Coronary artery (tissue), 2 donors: ENCODE measurements around the gene GSAP.
"Not testable (repeated sequence)": the region's sequence is repeated elsewhere in the genome, so short reads cannot be mapped to it uniquely, and the experiment has no call there.

Experiments used
- DNase-seq: peaks from one replicate; pipeline ENCODE4 v3.0.0-alpha.2; 2017; ENCODE audit warnings: low spot score
- H3K27ac ChIP-seq, 2 donors: fragments of 200-600 bp; sonication (generic); one replicate each; pipeline ENCODE4 v1.5.1; 2016 to 2019
- H3K4me3 ChIP-seq: fragments of 200-600 bp; sonication (generic); 2 replicates; pipeline ENCODE4 v1.5.1; 2016; ENCODE audit warnings: mild to moderate bottlenecking, moderate library complexity
- CTCF ChIP-seq: fragments of 200-600 bp; sonication (generic); IDR thresholded peaks from one replicate; pipeline ENCODE4 v1.5.1; 2019; ENCODE audit warnings: antibody characterized with exemption

The GSAP gene

GRCh38 chr7:77281780-77282478 is 134.2 kb downstream of the GSAP start:
- no peak for TF ChIP-seq CTCF
- Histone ChIP-seq H3K27ac (peak overlapping the region in 1 of 2 donors; percentile 58), H3K4me3 (no peak overlapping the region)
- no peak for DNase-seq

- DNase-seq, result no peak
- TF ChIP-seq CTCF, result no peak
- H3K27ac ChIP-seq, result peak overlapping the region; percentile 59 to 71
- no peak overlapping the region for H3K4me3 ChIP-seq
Measured at GRCh38 chr7:77276120-77276519, 140.0 kb downstream of the GSAP start.

GRCh38 chr7:77275663-77276062 is 140.5 kb downstream of the GSAP start:
- H3K4me3 ChIP-seq, DNase-seq: not testable (repeated sequence)
- peak overlapping the region; percentile 59 to 72 for H3K27ac ChIP-seq

GRCh38 chr7:77271766-77272165 is 144.4 kb downstream of the GSAP start:
- no peak overlapping the region for H3K4me3 ChIP-seq
- no peak overlapping the region for H3K27ac ChIP-seq
- no peak for TF ChIP-seq CTCF
- DNase-seq, result no peak

- no peak for DNase-seq
- peak overlapping the region; percentile 59 to 65 for H3K27ac ChIP-seq
- no peak for TF ChIP-seq CTCF
- H3K4me3 ChIP-seq, result no peak overlapping the region
Measured at GRCh38 chr7:77270094-77270480, 146.1 kb downstream of the GSAP start.

GRCh38 chr7:77269360-77270093 is 146.6 kb downstream of the GSAP start:
- DNase-seq, result no peak
- TF ChIP-seq CTCF, result no peak
- H3K4me3 ChIP-seq, result no peak overlapping the region
- H3K27ac ChIP-seq, result peak overlapping the region; percentile 59 to 65

GRCh38 chr7:77266291-77266794 is 149.8 kb downstream of the GSAP start:
- TF ChIP-seq CTCF, result no peak
- no peak overlapping the region for H3K27ac ChIP-seq
- H3K4me3 ChIP-seq, result no peak overlapping the region
- DNase-seq, result no peak
